Psoas muscle (tissue), 8 donors: ENCODE data around the gene SSBP2. TPM values are rescaled to one million over a fixed set of nuclear protein-coding genes. Genes with fewer than 3 reads are reported as not detected.

Experiments used
- ATAC-seq, 4 donors: fragments of 200-7000 bp; cut with Tn5 transposase; one replicate each; pipeline ENCODE4 v1.9.1; 2020; ENCODE audit warnings: moderate library complexity in 3 of 4, mild to moderate bottlenecking in 2 of 4
- DNase-seq, 2 donors: peaks; one replicate each; pipeline ENCODE4 v3.0.0-alpha.2; 2020
- H3K27ac ChIP-seq: fragments of 200-600 bp; one replicate; pipeline ENCODE4 v1.8.0; 2022
- H3K27me3 ChIP-seq, 3 donors: fragments of 200-600 bp in 1 of 3; one replicate each; pipeline versions ENCODE4 v1.6.1 to v1.8.0; 2013 to 2022; ENCODE audit warnings: low read length in 2 of 3, mild to moderate bottlenecking in 2 of 3, moderate library complexity in 1 of 3; ENCODE audit not compliant: insufficient read depth in 3 of 3
- H3K36me3 ChIP-seq, 2 donors: fragments of 200-600 bp in 1 of 2; one replicate each; pipeline versions ENCODE4 v1.6.1 to v1.8.0; 2013 to 2022; ENCODE audit warnings: low read depth in 1 of 2, mild to moderate bottlenecking in 1 of 2, moderate library complexity in 1 of 2; ENCODE audit not compliant: insufficient read depth in 1 of 2
- H3K4me1 ChIP-seq: fragments of 200-600 bp; one replicate; pipeline ENCODE4 v1.8.0; 2022
- H3K4me3 ChIP-seq: fragments of 200-600 bp; one replicate; pipeline ENCODE4 v1.8.0; 2022; ENCODE audit warnings: mild to moderate bottlenecking
- H3K9me3 ChIP-seq: fragments of 200-600 bp; one replicate; pipeline ENCODE4 v1.8.0; 2022
- WGBS, 3 donors: extraction: QIAGEN DNeasy Blood & Tissue Kit; methylation state at CpG; one replicate each; pipeline versions ENCODE4 v1.1.6 to v1.1.7; 2013; 5-methylcytosine and 5-hydroxymethylcytosine counted together
- intact Hi-C, 2 donors: fragments of 100-400 bp; cut with DNase I; formaldehyde crosslinking; loops; one replicate each; pipeline versions ENCODE4 v1.11.0 to v1.14.2; 2022
- polyA plus RNA-seq, 3 donors: library from polyadenylated mRNA; stranded (reverse); fragments of 200-250 nt; gene quantifications; one replicate each; pipeline ENCODE4 v1.2.3, GENCODE V29; 2013
- total RNA-seq, 4 donors: library from RNA; stranded (reverse); fragmentation: NEBNext Ultra II Directional in 2 of 4; extraction: Animal tissue kit (Norgen Biotek cat#: 25700) in 2 of 4; gene quantifications; one replicate each; pipeline versions ENCODE4 v1.2.1 to v1.2.4, GENCODE V29; 2021 to 2023
- TF ChIP-seq, protein P1 (sequence below): fragments of 200-600 bp; IDR thresholded peaks from one replicate; pipeline ENCODE4 v1.8.0; 2022; ENCODE audit warnings: antibody characterized with exemption
- donor health status: healthy with polysubstance abuse.
- donor health status: DM: no; HTN: no; CAD: no; lungs with moderate emphysema.
- donor health status: Bipolar disorder and iron deficiency.
- donor health status: healthy.
- donor health status: DM: yes; HTN: yes; CAD: no.
- donor health status: DM: no; HTN: no; CAD: no.
- donor health status: DM: no; HTN: no; CAD: no.
- donor health status: DM: yes; HTN: yes; CAD: no.

The SSBP2 gene
- total and polyA plus RNA-seq, 7 donors: 18.2 to 42.6 (median 25.3) TPM

DNA sequence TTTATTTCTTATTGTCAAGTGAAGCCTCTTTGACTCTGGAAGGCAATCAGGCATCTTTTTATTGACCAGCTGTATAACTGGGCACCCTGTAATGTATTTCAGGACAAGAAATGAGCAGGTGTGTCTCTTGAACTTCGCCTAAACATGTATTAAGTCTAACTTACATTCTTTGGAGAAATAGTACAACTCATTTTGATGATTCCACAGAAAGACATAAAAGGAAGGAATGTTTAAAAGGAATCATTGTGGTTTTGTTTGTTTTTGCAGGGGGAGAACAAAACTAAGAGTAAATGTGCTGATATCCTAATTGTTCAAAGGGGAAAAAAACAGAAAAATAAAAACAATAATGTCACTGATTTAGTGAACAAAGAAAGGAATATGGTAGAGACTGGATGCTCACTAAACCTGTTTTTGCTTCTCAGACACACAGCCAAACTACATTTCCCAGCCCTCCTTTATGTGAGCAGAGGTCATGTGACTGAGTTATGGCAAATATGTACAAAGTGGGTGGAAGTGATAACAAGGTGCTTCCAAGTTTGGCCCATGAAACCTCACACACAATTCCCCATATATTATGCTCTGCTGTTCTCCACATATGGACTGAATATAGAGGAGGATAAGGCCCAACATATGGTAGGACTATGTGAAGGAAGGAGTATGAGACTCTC, 206.4 kb downstream of the SSBP2 start:
- intact Hi-C loops: no loop called here
- Histone ChIP-seq H3K36me3 (peaks cover 0 to 13% of the 10 kb centered on the region in 2 donors), H3K4me1 (no peaks in the 10 kb centered on the region), H3K4me3 (no peak overlapping the region), H3K27me3 (no peaks in the 10 kb centered on the region), H3K27ac (no peak overlapping the region), H3K9me3 (no peaks in the 10 kb centered on the region)
- DNase-seq (no peak), ATAC-seq (no peak)
- 97 to 98% (median 97%) methylated on average over 1 of the region's 1 CpG for WGBS, 3 donors
- TF ChIP-seq, protein P1, sequence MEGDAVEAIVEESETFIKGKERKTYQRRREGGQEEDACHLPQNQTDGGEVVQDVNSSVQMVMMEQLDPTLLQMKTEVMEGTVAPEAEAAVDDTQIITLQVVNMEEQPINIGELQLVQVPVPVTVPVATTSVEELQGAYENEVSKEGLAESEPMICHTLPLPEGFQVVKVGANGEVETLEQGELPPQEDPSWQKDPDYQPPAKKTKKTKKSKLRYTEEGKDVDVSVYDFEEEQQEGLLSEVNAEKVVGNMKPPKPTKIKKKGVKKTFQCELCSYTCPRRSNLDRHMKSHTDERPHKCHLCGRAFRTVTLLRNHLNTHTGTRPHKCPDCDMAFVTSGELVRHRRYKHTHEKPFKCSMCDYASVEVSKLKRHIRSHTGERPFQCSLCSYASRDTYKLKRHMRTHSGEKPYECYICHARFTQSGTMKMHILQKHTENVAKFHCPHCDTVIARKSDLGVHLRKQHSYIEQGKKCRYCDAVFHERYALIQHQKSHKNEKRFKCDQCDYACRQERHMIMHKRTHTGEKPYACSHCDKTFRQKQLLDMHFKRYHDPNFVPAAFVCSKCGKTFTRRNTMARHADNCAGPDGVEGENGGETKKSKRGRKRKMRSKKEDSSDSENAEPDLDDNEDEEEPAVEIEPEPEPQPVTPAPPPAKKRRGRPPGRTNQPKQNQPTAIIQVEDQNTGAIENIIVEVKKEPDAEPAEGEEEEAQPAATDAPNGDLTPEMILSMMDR: no peak

DNA sequence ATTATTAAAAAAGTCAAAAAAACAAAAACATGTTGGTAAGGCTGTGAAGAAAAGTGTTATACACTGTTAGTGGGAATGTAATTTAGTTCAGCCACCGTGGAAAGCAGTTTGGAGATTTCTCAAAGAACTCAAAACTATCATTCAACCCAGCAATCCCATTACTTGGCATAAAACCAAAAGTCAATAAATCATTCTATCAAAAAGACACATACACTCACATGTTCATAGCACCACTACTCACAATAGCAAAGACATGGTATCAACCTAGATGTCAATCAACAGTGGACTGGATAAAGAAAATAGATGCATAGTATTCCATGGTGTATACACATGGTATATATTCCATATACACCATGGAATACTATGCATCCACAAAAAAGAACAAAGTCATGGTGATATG, 208.7 kb downstream of the SSBP2 start:
- intact Hi-C loops: no loop called here
- WGBS, 3 donors: 68 to 85% (median 79%) methylated on average over 1 of the region's 1 CpG
- Histone ChIP-seq H3K36me3 (peaks cover 0 to 5% of the 10 kb centered on the region in 2 donors), H3K4me3 (no peak overlapping the region), H3K9me3 (no peaks in the 10 kb centered on the region), H3K27ac (no peak overlapping the region), H3K4me1 (no peaks in the 10 kb centered on the region), H3K27me3 (no peaks in the 10 kb centered on the region)
- no peak for DNase-seq
- TF ChIP-seq, protein P1: no peak
- ATAC-seq: no peak

DNA sequence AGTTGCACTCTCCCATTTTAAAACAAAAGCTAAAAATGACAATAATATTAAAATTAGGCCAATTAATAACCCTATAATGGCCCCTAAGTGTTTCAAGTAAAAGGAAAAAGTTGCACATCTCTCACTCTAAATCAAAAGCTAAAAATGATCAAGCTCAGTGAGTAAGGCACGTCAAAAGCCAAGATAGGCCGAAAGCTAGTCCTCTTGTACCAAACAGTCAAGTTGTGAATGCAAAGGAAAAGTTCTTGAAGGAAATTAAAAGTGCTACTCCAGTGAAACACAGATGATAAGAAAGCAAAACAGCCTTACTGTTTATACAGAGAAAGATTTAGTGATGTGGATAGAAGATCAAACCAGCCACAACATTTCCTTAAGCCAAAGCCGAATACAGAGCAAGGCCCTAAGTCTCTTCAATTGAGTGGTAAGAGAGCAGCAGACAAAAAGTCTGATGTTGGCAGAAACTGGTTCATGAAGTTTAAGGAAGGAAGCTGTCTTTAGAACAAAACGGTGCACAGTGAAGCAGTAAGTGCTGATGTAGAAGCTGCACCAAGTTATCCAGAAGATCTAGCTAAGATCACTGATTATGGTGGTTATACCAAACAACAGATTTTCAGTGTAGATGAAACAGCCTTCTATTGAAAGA, 212.9 kb downstream of the SSBP2 start:
- intact Hi-C loops: no loop called here
- DNase-seq: no peak
- Histone ChIP-seq H3K27ac (no peak overlapping the region), H3K9me3 (no peaks in the 10 kb centered on the region), H3K36me3 (peaks cover 0 to 4% of the 10 kb centered on the region in 2 donors), H3K27me3 (no peaks in the 10 kb centered on the region), H3K4me1 (peaks cover 8% of the 10 kb centered on the region), H3K4me3 (no peak overlapping the region)
- ATAC-seq: no peak
- 80 to 92% (median 91%) methylated on average over 4 of the region's 4 CpGs for WGBS, 3 donors
- TF ChIP-seq, protein P1: no peak

DNA sequence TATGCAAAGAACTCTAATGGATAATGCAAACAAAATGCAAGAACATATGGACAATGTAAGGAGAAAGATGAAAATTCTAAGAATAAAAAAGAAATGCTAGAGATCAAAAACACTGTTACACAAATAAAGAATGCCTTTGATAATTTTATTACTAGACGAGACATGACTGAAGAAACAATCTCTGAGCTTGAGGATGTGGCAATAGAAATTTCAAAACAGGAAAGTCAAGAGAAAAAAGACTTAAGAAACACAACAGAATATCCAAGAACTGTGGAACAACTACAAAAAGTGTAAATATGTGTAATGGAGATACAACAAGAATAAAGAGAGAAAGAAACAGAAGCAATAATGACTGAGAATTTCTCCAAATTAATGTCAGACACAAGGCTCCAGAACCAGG, 216.5 kb downstream of the SSBP2 start:
- Histone ChIP-seq H3K36me3 (peaks cover 0 to 4% of the 10 kb centered on the region in 2 donors), H3K27ac (no peak overlapping the region), H3K4me1 (peaks cover 8% of the 10 kb centered on the region), H3K4me3 (no peak overlapping the region), H3K27me3 (no peaks in the 10 kb centered on the region), H3K9me3 (no peaks in the 10 kb centered on the region)
- TF ChIP-seq, protein P1: no peak
- DNase-seq (no peak), ATAC-seq (no peak)
- WGBS, 3 donors: 88 to 98% (median 89%) methylated on average over 1 of the region's 1 CpG
- intact Hi-C loops: no loop called here
